GM20000 (cell line): ENCODE measurements around the gene APEX1.

Experiments used
- DNase-seq: peaks from one replicate; pipeline ENCODE4 v3.0.0; 2012; ENCODE audit warnings: low spot score
- TF ChIP-seq, protein P1 (sequence below): IDR thresholded peaks from 2 replicates; pipeline ENCODE4 v1.5.1; 2012; ENCODE audit warnings: mild to moderate bottlenecking, control low read depth; ENCODE audit errors: extremely low read depth, missing control alignments

The APEX1 gene

DNA sequence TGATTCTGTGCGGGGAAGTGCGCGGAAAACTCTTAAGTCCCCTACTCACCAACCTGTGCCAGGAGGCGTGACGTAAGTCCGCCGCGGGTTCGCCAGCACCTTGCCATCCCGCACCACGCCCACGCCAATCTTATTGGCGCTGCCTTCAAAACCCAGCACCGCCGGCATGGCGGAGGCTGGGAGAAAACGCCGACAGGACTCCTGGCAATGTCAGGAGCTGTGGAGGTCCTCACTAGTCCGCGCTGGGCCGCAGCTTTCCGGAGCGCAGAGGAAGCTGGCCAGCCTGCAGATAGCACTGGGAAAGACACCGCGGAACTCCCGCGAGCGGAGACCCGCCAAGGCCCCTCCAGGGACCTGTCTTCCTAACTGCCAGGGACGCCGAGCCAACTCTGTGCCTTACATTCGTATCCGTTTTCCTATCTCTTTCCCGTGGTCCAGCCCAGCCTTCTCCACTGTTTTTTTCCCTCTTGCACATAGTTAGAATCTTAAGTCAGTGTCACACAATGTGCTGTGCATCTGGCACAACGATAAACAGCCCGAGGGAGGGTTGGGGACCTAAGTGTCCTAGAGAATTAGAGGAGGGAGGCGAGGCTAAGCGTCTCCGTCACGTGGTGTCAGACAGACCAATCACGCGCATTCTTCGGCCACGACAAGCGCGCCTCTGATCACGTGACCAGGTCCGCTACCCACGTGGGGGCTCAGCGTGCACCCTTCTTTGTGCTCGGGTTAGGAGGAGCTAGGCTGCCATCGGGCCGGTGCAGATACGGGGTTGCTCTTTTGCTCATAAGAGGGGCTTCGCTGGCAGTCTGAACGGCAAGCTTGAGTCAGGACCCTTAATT is at the start of gene APEX1, which contains the start of gene OSGEP:
APEX1 (plus strand) TSS at position 711 of the 839 bp plus-strand sequence. CDS start 420 bp downstream, outside the sequence.
OSGEP (minus strand) TSS at position 297 of the 839 bp plus-strand sequence; CDS start at position 168, 129 bp downstream.
- TF ChIP-seq, protein P1, sequence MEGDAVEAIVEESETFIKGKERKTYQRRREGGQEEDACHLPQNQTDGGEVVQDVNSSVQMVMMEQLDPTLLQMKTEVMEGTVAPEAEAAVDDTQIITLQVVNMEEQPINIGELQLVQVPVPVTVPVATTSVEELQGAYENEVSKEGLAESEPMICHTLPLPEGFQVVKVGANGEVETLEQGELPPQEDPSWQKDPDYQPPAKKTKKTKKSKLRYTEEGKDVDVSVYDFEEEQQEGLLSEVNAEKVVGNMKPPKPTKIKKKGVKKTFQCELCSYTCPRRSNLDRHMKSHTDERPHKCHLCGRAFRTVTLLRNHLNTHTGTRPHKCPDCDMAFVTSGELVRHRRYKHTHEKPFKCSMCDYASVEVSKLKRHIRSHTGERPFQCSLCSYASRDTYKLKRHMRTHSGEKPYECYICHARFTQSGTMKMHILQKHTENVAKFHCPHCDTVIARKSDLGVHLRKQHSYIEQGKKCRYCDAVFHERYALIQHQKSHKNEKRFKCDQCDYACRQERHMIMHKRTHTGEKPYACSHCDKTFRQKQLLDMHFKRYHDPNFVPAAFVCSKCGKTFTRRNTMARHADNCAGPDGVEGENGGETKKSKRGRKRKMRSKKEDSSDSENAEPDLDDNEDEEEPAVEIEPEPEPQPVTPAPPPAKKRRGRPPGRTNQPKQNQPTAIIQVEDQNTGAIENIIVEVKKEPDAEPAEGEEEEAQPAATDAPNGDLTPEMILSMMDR, result no peak
- peak; percentile 96 for DNase-seq

DNA sequence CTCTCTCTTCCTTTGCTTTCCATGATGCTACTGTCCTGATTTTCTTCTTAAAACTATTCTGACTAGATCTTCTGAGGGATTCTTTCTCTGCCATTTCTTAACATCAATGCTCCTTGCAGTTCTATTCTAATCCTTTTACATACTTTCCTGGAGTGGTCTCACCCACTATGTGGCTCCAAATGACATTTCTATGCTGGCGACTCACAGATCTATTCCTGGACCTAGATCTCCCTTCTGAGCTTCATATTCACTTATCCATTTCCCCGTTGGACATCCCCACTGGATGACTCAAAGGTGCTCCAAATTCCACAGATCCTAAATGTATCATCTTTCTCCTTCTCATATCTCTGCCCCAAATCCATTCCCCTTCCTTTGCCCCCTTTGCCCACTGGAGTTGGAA is 45.8 kb upstream of the APEX1 start:
- DNase-seq, result no peak
- TF ChIP-seq, protein P1, result no peak

DNA sequence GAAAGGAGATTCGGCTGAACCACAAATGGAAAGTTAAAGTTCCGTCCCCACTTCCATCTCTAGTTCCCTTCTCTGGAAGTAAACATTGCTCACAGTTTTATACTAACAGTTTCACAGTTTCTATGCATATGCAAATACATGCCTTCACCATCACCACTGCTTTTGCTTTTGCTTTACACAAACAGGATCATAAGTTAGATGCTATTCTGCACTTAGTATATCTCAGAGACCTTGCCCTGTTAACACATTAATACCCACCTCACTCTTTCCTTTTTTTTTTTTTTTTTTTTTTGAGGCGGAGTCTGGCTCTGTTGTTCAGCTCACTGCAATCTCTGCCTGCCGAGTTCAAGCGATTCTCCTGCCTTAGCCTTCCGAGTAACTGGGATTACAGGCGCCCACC is 42.6 kb upstream of the APEX1 start:
- TF ChIP-seq, protein P1, result no peak
- peak; percentile 53 for DNase-seq

DNA sequence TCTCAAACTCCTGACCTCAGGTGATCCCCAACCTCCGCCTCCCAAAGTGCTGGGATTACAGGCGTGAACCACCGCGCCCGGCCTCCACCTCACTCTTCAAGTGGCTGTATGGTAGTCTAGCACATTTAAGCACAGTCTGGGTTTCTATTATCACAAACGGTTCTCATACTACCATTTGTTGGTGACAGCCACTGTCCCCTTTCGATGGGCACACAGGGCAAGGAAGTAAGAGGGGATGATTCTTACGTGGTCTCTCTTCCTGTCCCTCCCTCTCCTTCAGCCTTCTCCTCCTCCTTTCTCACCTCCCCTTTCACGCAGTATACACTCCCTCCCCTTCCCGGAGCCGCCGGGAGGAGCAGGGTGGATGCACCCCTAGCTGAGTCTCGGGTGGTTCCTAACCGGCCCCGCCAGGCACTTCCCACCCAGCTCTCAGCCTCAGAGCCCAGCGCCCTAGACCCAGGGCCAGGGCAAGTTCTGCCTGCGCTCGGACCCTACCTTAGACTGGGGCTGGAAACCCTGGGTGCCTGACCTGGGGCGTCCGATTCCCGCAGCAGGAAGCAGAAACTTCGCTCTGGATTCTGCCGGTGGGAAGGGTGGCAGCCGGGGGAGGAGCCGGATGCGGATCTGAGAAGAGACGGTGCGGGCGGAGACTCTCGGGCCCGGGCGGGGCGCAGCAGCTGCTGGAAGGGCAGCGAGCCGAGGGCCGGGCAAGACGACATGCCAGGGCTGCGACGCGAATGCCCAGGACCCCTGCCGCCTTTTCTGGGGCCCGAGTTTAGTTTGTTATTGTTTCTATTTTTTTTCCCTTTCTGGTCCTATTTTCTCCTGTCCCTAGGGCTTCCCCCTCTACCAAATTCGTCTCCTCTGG is 41.9 kb upstream of the APEX1 start, which contains the start of gene TEP1:
TEP1 (minus strand) TSS at position 626 of the 868 bp plus-strand sequence. CDS start 5,062 bp downstream, outside the sequence.
- DNase-seq, result peak; percentile 74

DNA sequence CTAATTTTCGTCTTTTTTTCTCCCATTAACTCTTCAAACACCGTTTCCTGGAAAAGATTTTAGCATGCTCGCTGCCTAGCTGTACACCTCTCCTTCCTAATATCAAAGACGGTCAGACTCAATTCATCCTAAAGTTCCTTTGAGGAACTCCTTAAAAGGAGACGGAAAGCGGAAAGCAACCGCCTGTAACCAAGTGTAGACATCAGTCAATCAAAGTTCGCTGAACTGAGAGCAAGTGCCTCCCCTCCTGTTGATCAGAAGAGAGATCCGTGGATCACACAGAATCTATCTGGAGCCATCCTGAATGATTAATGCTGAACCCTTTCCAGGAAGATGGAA is 41.3 kb upstream of the APEX1 start:
- DNase-seq, result peak; percentile 61
- TF ChIP-seq, protein P1, result no peak

More for the DNA sequence above, 41.9 kb upstream of the APEX1 start, which contains the start of gene TEP1:
- TF ChIP-seq, protein P1, result no peak

DNA sequence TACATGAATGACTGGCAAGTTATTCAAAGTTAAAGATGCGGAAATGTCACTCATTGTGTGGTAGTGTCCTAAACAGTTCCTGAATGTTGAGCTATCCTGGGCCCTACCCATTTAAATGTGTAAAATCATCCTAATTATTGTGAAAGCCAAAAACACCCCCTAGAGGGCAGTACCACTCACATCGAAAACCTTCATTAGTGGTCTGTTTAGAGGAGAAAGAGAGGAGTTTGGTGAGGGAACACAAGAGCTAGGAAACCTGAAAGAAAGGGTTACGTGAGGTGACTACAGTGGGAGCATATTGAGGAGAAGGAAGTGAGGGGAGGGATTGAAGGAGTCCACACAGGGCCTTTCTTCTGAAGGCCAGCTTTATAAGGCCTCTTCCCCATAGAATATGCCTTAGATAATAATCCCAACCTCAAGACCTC is 39.2 kb upstream of the APEX1 start:
- TF ChIP-seq, protein P1, result peak; percentile 19
- DNase-seq, result peak; percentile 64
